Inflammatory macrophage (primary cell): Measurements from ENCODE around the gene OR8B3.

Experiments
- DNase-seq, 2 donors: peaks; one replicate each; pipeline ENCODE4 v3.0.0-alpha.2; 2020 to 2022

The OR8B3 gene

GRCh38 chr11:124346311-124346955 is 52.4 kb downstream of the OR8B3 start:
- DNase-seq, result peak; percentile 16 to 54
